Adrenal gland (tissue), 5 donors: ENCODE measurements around the gene SHCBP1.

ENCODE experiments used
- POLR2A ChIP-seq, 2 donors: fragments of 450-650 bp; IDR thresholded peaks; one replicate each; pipeline ENCODE4 v1.6.1; 2017; ENCODE audit warnings: antibody characterized with exemption in 2 of 2, mild to moderate bottlenecking in 2 of 2, moderate library complexity in 1 of 2
- TF ChIP-seq, protein P1 (sequence below), 6 experiments: fragments of 450-650 bp in 4 of 6; fragments of 200-600 bp in 2 of 6; sonication (generic) in 1 of 6; IDR thresholded peaks; 1 replicate in 5 of 6; 2 replicates in 1 of 6; pipeline versions ENCODE4 v1.5.1 to v1.8.0; 2016 to 2021; ENCODE audit warnings: antibody characterized with exemption in 6 of 6, mild to moderate bottlenecking in 2 of 6, moderate library complexity in 1 of 6
- donor health status: DM: no; HTN: no; CAD: no.

DNA sequence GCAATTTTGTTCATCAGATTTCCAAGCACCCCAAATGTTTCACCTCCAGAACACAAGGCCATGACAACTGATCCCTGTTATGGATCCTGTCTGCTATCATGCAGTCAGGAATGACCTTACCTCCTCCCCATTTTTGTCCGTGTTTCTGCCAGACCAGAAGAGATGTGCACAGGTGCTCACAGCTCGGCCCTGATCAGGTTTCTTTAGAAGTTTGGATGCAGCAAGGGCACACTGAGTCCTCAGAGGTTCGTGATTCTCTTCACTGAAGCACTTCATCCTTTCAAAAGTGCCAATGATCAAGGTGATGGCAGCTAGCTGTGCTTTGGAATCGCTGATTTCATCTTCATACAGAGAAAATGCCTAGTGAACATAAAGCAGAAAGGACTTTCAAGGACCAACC lies 40.9 kb upstream of the SHCBP1 start:
- TF ChIP-seq, protein P1, sequence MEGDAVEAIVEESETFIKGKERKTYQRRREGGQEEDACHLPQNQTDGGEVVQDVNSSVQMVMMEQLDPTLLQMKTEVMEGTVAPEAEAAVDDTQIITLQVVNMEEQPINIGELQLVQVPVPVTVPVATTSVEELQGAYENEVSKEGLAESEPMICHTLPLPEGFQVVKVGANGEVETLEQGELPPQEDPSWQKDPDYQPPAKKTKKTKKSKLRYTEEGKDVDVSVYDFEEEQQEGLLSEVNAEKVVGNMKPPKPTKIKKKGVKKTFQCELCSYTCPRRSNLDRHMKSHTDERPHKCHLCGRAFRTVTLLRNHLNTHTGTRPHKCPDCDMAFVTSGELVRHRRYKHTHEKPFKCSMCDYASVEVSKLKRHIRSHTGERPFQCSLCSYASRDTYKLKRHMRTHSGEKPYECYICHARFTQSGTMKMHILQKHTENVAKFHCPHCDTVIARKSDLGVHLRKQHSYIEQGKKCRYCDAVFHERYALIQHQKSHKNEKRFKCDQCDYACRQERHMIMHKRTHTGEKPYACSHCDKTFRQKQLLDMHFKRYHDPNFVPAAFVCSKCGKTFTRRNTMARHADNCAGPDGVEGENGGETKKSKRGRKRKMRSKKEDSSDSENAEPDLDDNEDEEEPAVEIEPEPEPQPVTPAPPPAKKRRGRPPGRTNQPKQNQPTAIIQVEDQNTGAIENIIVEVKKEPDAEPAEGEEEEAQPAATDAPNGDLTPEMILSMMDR (IDR thresholded peaks at IDR 0.05) = no peak
- no peak for TF ChIP-seq POLR2A (IDR thresholded peaks at IDR 0.05)
